ENCODE data around the gene SLC38A1. TPM values are rescaled to one million over a fixed set of nuclear protein-coding genes. Genes with fewer than 3 reads are reported as not detected.

Gene SLC38A1
- total RNA-seq, 1 experiment from 2014 or later, result 155 TPM

GRCh38 chr12:46135750-46136149 lies 133.1 kb downstream of the SLC38A1 start:
- H3K27ac ChIP-seq (ENCODE audit: low read depth, low read length), result no peak overlapping the region
- no peak for ATAC-seq
- H3K4me1 ChIP-seq (ENCODE audit: control insufficient read depth in 1 of 2, insufficient read depth in 2 of 2, low read length in 2 of 2), result 0 out of 4 replicates have a peak, but pooled peaks cover 0 to 4% of the 10 kb centered on the region in 2 experiments
- H3K27me3 ChIP-seq (ENCODE audit: insufficient read depth, low read length), result no peaks in the 10 kb centered on the region
- POLR2A ChIA-PET, result no interaction called here
- H3K79me2 ChIP-seq (ENCODE audit: insufficient read depth, low read length), result no peaks in the 10 kb centered on the region
- RAD21 ChIA-PET (ENCODE audit: low non-redundant PET in 1 of 2, low total read pairs in 2 of 2, uncharacterized antibody in 2 of 2, unreplicated experiment in 2 of 2), result no interaction called here
- CTCF ChIA-PET, result no interaction called here
- no peaks in the 10 kb centered on the region for H3K9me3 ChIP-seq (ENCODE audit: control insufficient read depth in 1 of 2, insufficient read depth in 1 of 2, low read depth in 1 of 2, low read length in 2 of 2)
- H3K9me2 ChIP-seq (ENCODE audit: insufficient read depth), result 0 out of 2 replicates have a peak, but pooled peaks cover 1% of the 10 kb centered on the region
- TF ChIP-seq CEBPB (IDR thresholded peaks at IDR 0.05; ENCODE audit: low read depth) (no peak), EGR1 (IDR thresholded peaks at IDR 0.05; ENCODE audit: low read depth) (no peak), EZH2phosphoT487 (IDR thresholded peaks at IDR 0.05; ENCODE audit: borderline replicate concordance) (no peak), RAD21 (IDR thresholded peaks at IDR 0.05; ENCODE audit: low read depth) (no peak), SIN3A (IDR thresholded peaks at IDR 0.05; ENCODE audit: low read depth) (no peak), EZH2 (IDR thresholded peaks at IDR 0.05) (no peak), ZBTB33 (IDR thresholded peaks at IDR 0.05; ENCODE audit: extremely low read depth, insufficient replicate concordance, low read length) (no peak), POLR2A (IDR thresholded peaks at IDR 0.05; ENCODE audit: borderline replicate concordance, extremely low read depth, insufficient read depth, insufficient read length) (no peak)
- H3K4me2 ChIP-seq (ENCODE audit: low read length), result no peak overlapping the region
- no peak overlapping the region for H2AFZ ChIP-seq (ENCODE audit: low read depth, low read length, poor library complexity, severe bottlenecking)
- H3K36me3 ChIP-seq (ENCODE audit: control insufficient read depth in 1 of 2, insufficient read depth in 2 of 2, low read length in 2 of 2), result no peaks in the 10 kb centered on the region
- no peak for DNase-seq (ENCODE audit: low read depth, low spot score)
- no peak overlapping the region for H3K4me3 ChIP-seq (replicated peaks in 1 of 2; ENCODE audit: low read depth in 1 of 2, low read length in 2 of 2)
- H3K9ac ChIP-seq (ENCODE audit: low read length), result no peak overlapping the region
- intact Hi-C loops (cut with micrococcal nuclease), result no loop called here
- BruUV-seq (replicated peaks), result no TSS peak
- H4K20me1 ChIP-seq (ENCODE audit: insufficient read depth), result no peaks in the 10 kb centered on the region

- no peaks in the 10 kb centered on the region for H4K20me1 ChIP-seq (ENCODE audit: insufficient read depth)
- ChIA-PET POLR2A (no interaction called here), CTCF (no interaction called here), RAD21 (ENCODE audit: low non-redundant PET in 1 of 2, low total read pairs in 2 of 2, uncharacterized antibody in 2 of 2, unreplicated experiment in 2 of 2) (no interaction called here)
- H3K36me3 ChIP-seq (ENCODE audit: control insufficient read depth in 1 of 2, insufficient read depth in 2 of 2, low read length in 2 of 2), result no peaks in the 10 kb centered on the region
- intact Hi-C loops (cut with micrococcal nuclease), result no loop called here
- no peak overlapping the region for H2AFZ ChIP-seq (ENCODE audit: low read depth, low read length, poor library complexity, severe bottlenecking)
- DNase-seq (ENCODE audit: low read depth, low spot score) (no peak), ATAC-seq (no peak)
- BruUV-seq (replicated peaks), result no TSS peak
- no peaks in the 10 kb centered on the region for H3K79me2 ChIP-seq (ENCODE audit: insufficient read depth, low read length)
- no peaks in the 10 kb centered on the region for H3K27me3 ChIP-seq (ENCODE audit: insufficient read depth, low read length)
- 0 out of 4 replicates have a peak, but pooled peaks cover 0 to 4% of the 10 kb centered on the region in 2 experiments for H3K4me1 ChIP-seq (ENCODE audit: control insufficient read depth in 1 of 2, insufficient read depth in 2 of 2, low read length in 2 of 2)
- TF ChIP-seq MAX (IDR thresholded peaks at IDR 0.05) (no peak), YY1 (IDR thresholded peaks at IDR 0.05; ENCODE audit: extremely low read depth, insufficient replicate concordance, low read depth, low read length) (no peak), POLR2AphosphoS5 (IDR thresholded peaks at IDR 0.05; ENCODE audit: low read depth, low read length) (no peak), ZBTB33 (IDR thresholded peaks at IDR 0.05; ENCODE audit: extremely low read depth, insufficient replicate concordance, low read length) (no peak), SP1 (IDR thresholded peaks at IDR 0.05; ENCODE audit: low read depth) (no peak), JUND (IDR thresholded peaks at IDR 0.05) (no peak), RAD21 (IDR thresholded peaks at IDR 0.05; ENCODE audit: low read depth) (no peak), CBX3 (IDR thresholded peaks at IDR 0.05; ENCODE audit: low read depth) (no peak), EZH2phosphoT487 (IDR thresholded peaks at IDR 0.05; ENCODE audit: borderline replicate concordance) (no peak), ZFX (IDR thresholded peaks at IDR 0.05) (no peak), EGR1 (IDR thresholded peaks at IDR 0.05; ENCODE audit: low read depth) (no peak)
- no peaks in the 10 kb centered on the region for H3K9me2 ChIP-seq (ENCODE audit: insufficient read depth)
- H3K9me3 ChIP-seq (ENCODE audit: control insufficient read depth in 1 of 2, insufficient read depth in 1 of 2, low read depth in 1 of 2, low read length in 2 of 2), result no peaks in the 10 kb centered on the region
- no peak overlapping the region for H3K9ac ChIP-seq (ENCODE audit: low read length)
- no peak overlapping the region for H3K27ac ChIP-seq (ENCODE audit: low read depth, low read length)
- no peak overlapping the region for H3K4me2 ChIP-seq (ENCODE audit: low read length)
- no peak overlapping the region for H3K4me3 ChIP-seq (replicated peaks in 1 of 2; ENCODE audit: low read depth in 1 of 2, low read length in 2 of 2)
These were observed 134.0 kb downstream of the SLC38A1 start for GRCh38 chr12:46134852-46135251.

Data from HCT116 (cell line).